GM13977 (cell line): ENCODE data around the gene FBXL7.

Experiments used
- DNase-seq: peaks from one replicate; pipeline ENCODE4 v3.0.0; 2012; ENCODE audit warnings: low spot score
- in situ Hi-C: fragments of 300-500 bp; cut with MboI; formaldehyde crosslinking; loops from one replicate; pipeline ENCODE4 v1.12.0; 2022; ENCODE audit warnings: low sequenced_read_pairs, low pct_unique_long_range_greater_than_20kb, mixed read lengths, inconsistent platforms; ENCODE audit not compliant: unreplicated experiment
- TF ChIP-seq, protein P1 (sequence below): IDR thresholded peaks from 2 replicates; pipeline ENCODE4 v1.5.1; 2012; ENCODE audit warnings: mild to moderate bottlenecking, control low read depth; ENCODE audit not compliant: insufficient read depth; ENCODE audit errors: extremely low read depth, missing control alignments

Gene FBXL7

DNA sequence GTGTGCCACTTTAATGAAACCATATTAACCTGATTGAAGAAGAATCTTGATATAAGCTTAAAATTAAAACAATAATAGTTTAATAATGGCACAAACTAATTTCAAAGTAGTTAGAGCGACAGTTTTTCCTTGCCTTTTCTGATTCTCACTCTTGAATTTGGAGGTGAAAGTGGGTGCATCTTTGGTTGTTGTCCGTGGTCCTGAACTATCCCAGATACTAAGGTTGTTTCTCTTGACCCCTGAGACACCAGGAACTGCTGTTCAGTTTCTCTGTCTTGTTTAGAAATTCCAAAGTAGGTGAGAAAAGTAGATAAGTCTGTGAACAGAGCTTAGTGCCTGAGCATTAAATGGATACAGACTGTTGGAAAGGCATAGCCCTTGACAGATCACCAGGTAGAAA, 274.7 kb downstream of the FBXL7 start:
- no peak for DNase-seq
- in situ Hi-C loops: no loop called here
- TF ChIP-seq, protein P1, sequence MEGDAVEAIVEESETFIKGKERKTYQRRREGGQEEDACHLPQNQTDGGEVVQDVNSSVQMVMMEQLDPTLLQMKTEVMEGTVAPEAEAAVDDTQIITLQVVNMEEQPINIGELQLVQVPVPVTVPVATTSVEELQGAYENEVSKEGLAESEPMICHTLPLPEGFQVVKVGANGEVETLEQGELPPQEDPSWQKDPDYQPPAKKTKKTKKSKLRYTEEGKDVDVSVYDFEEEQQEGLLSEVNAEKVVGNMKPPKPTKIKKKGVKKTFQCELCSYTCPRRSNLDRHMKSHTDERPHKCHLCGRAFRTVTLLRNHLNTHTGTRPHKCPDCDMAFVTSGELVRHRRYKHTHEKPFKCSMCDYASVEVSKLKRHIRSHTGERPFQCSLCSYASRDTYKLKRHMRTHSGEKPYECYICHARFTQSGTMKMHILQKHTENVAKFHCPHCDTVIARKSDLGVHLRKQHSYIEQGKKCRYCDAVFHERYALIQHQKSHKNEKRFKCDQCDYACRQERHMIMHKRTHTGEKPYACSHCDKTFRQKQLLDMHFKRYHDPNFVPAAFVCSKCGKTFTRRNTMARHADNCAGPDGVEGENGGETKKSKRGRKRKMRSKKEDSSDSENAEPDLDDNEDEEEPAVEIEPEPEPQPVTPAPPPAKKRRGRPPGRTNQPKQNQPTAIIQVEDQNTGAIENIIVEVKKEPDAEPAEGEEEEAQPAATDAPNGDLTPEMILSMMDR: no peak

DNA sequence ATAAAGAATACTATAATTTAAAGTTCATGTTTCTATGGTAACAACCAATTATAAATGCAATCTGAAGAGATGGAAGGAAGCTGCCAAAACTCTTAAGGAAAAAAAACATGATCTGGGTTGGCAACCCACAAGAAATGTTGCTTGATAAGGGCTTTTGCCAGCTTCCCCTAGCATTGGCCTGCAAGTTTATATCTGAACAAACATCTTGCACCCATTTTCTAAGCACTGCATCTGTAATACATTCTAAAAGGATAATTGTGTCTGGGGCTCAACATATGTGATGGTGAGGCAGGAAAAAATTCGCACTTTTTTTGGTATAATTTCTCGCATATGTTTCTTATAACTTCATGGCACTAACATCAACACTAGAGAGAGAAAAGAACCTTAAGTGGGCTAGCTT, 276.4 kb downstream of the FBXL7 start:
- in situ Hi-C loops: no loop called here
- no peak for DNase-seq
- TF ChIP-seq, protein P1: no peak

DNA sequence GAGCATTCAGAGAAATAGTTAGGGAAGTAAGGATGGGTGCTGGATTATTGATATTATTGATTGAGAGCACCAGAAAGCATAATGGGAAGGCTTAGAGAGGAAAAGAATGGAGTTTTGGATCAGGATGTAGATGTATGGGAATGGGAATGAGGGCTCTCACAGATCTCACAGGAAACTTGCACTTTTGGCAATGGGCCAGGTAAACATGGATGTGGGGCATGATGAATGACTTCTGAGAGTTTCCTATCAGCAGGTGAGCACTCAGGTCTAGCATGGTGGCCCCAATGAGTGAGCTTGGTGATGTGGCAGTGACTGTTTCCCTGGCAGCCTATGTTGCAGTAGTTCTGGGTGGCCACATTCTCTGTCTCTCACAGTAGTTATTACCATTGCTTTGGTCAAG, 283.8 kb downstream of the FBXL7 start:
- in situ Hi-C loops: no loop called here
- DNase-seq: no peak
- TF ChIP-seq, protein P1: no peak

DNA sequence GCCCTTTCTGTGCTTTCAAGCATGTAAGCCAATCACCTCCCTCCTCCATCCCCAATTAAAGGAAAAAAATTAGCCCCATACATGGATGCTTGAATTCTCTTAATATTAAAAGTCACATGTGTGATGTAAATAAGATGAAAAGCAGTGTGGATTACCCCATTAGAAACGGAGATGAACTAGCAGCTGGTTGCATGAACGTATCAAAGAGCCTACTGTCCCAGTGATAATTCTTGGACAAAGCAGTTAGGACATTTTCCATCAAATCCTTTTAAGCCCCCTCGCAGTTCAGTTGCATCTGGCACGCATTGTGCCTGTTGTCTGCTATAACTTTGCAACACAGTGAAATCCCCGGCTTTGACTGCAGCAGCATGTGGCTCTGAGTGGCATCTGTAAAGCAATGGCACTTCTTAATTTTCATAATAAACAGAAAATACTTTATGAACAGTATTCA, 285.6 kb downstream of the FBXL7 start:
- in situ Hi-C loops: no loop called here
- TF ChIP-seq, protein P1: no peak
- DNase-seq: no peak

DNA sequence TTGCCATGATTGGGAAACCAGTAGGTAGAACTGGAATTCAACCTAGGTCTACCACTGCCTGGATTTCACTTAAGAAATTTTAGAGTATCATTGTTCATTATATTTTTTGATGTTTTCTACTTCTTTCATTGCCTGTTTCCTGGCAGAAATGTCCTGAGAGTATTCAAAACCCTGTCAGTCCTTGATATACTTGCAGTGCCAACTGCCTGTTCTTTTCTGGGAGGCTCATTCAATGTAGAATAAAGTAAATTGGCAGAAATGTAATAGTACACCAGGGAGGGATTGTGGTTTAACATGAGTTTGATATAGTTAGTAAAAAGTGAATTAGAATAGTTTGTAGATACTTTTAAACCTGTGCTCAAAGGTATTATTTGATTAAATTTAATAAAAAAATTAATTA, 286.3 kb downstream of the FBXL7 start:
- no peak for DNase-seq
- TF ChIP-seq, protein P1: no peak
- in situ Hi-C loops: no loop called here

DNA sequence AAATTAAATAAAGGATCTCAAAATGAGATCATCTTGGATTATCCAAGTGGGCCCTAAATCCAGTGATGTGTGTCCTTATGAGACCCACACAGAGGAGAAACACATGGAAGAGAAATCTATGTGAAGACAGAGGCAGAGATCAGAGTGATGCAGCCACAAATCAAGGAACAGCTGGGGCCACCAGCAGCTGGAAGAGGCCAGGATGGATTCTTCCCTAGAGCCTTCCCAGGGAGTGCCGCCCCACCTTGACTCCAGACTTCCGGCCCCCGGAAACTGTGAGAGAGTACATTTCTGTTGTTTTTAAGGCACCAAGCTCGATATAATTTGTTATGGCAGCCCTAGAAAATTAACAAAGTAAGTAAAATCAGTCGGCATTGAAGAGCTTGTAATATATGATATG, 286.9 kb downstream of the FBXL7 start:
- TF ChIP-seq, protein P1: no peak
- in situ Hi-C loops: no loop called here
- no peak for DNase-seq

DNA sequence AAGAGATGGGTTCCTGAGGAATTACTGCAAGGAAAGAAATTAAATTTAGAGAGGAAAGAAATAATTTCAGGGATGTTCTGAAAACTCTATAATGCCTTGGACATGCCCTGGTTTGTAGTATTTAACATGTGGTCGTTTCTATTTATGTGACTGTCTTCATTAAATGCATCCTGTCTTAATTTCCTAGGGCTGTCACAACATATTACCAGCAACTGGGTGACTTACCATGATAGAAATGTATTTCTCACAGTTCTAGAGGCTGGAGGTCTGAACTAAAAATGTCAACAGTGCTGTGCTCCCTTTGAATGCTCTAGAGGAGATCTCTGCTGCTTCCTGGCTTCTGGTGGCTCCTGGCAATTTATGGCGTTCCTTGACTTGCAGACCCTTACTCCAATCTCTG, 287.7 kb downstream of the FBXL7 start:
- TF ChIP-seq, protein P1: no peak
- in situ Hi-C loops: no loop called here
- no peak for DNase-seq
